Frontal cortex (tissue), 4 donors: ENCODE data around the gene SLCO3A1. TPM values are rescaled to one million over a fixed set of nuclear protein-coding genes. Genes with fewer than 3 reads are reported as not detected.

ENCODE experiments used
- DNase-seq, 2 donors: peaks; one replicate each; pipeline ENCODE4 v3.0.0; 2012; ENCODE audit warnings: low spot score in 2 of 2
- FAIRE-seq: peaks from 2 replicates; lab custom pipeline; 2012; peaks lifted over from hg19 to GRCh38; lab: Jason Lieb, UNC
- total RNA-seq: library from RNA; depleted of rRNA; stranded (reverse); fragments of >200 nt; gene quantifications from one replicate; pipeline ENCODE4 v1.2.3, GENCODE V29; 2014
- donor health status: control.
- donor health status: control.
- donor health status: control.

SLCO3A1 gene
- total RNA-seq, 1 donor from 2014 or later = 9.8 TPM

- FAIRE-seq = no peak
Measured at GRCh38 chr15:92077353-92078085, 224.0 kb downstream of the SLCO3A1 start.

GRCh38 chr15:92078270-92078669 is 224.8 kb downstream of the SLCO3A1 start:
- DNase-seq = no peak
- FAIRE-seq = no peak

More at GRCh38 chr15:92077353-92078085, 224.0 kb downstream of the SLCO3A1 start:
- DNase-seq = peak in 1 of 2 donors; percentile 65

- no peak for FAIRE-seq
- DNase-seq = no peak
Measured at GRCh38 chr15:92079047-92079446, 225.5 kb downstream of the SLCO3A1 start.

- no peak for DNase-seq
Measured at GRCh38 chr15:92079647-92080255, 226.2 kb downstream of the SLCO3A1 start.

GRCh38 chr15:92082006-92082843 is 228.7 kb downstream of the SLCO3A1 start:
- DNase-seq (peak; percentile 36 to 63), FAIRE-seq (no peak)

More at GRCh38 chr15:92079647-92080255, 226.2 kb downstream of the SLCO3A1 start:
- no peak for FAIRE-seq

GRCh38 chr15:92083190-92083589 is 229.7 kb downstream of the SLCO3A1 start:
- DNase-seq (no peak), FAIRE-seq (no peak)

GRCh38 chr15:92087211-92087610 is 233.7 kb downstream of the SLCO3A1 start:
- FAIRE-seq (no peak), DNase-seq (no peak)

- DNase-seq = no peak
- no peak for FAIRE-seq
Measured at GRCh38 chr15:92091155-92091734, 237.7 kb downstream of the SLCO3A1 start.

- DNase-seq (no peak), FAIRE-seq (no peak)
Measured at GRCh38 chr15:92092289-92093105, 239.0 kb downstream of the SLCO3A1 start.

GRCh38 chr15:92095693-92096092 is 242.2 kb downstream of the SLCO3A1 start:
- no peak for DNase-seq
- FAIRE-seq = no peak

GRCh38 chr15:92097474-92098178 is 244.1 kb downstream of the SLCO3A1 start:
- DNase-seq (peak in 1 of 2 donors; percentile 54), FAIRE-seq (no peak)

- FAIRE-seq (no peak), DNase-seq (no peak)
Measured at GRCh38 chr15:92098869-92099268, 245.4 kb downstream of the SLCO3A1 start.

- DNase-seq = no peak
- no peak for FAIRE-seq
Measured at GRCh38 chr15:92100301-92100700, 246.8 kb downstream of the SLCO3A1 start.

- FAIRE-seq (no peak), DNase-seq (no peak)
Measured at GRCh38 chr15:92100751-92101150, 247.2 kb downstream of the SLCO3A1 start.

- FAIRE-seq = no peak
Measured at GRCh38 chr15:92101708-92102394, 248.3 kb downstream of the SLCO3A1 start.

GRCh38 chr15:92102395-92102755 is 248.9 kb downstream of the SLCO3A1 start:
- DNase-seq = no peak

More at GRCh38 chr15:92101708-92102394, 248.3 kb downstream of the SLCO3A1 start:
- DNase-seq = no peak

GRCh38 chr15:92104072-92104471 is 250.6 kb downstream of the SLCO3A1 start:
- FAIRE-seq (no peak), DNase-seq (no peak)

More at GRCh38 chr15:92102395-92102755, 248.9 kb downstream of the SLCO3A1 start:
- FAIRE-seq = no peak

- no peak for DNase-seq
- FAIRE-seq = no peak
Measured at GRCh38 chr15:92105611-92106010, 252.1 kb downstream of the SLCO3A1 start.
